Gastroesophageal sphincter (tissue), 3 donors: ENCODE measurements around the gene RPAP2.
"Not testable (repeated sequence)": the region's sequence is repeated elsewhere in the genome, so short reads cannot be mapped to it uniquely, and the experiment has no call there.

ENCODE experiments used
- EP300 ChIP-seq: sonication (generic); formaldehyde crosslinking; IDR thresholded peaks from one replicate; pipeline ENCODE4 v1.6.1; 2017; ENCODE audit warnings: antibody characterized with exemption, mild to moderate bottlenecking
- POLR2A ChIP-seq, 2 donors: fragments of 450-650 bp; IDR thresholded peaks; one replicate each; pipeline ENCODE4 v1.6.1; 2017; ENCODE audit warnings: antibody characterized with exemption in 2 of 2, mild to moderate bottlenecking in 2 of 2, moderate library complexity in 1 of 2
- POLR2AphosphoS5 ChIP-seq: sonication (generic); formaldehyde crosslinking; IDR thresholded peaks from one replicate; pipeline ENCODE4 v1.6.1; 2017; ENCODE audit warnings: antibody characterized with exemption
- TF ChIP-seq, protein P1 (sequence below), 4 experiments: fragments of 200-600 bp in 2 of 4; fragments of 450-650 bp in 2 of 4; sonication (generic) in 1 of 4; IDR thresholded peaks; one replicate each; pipeline ENCODE4 v1.5.1; 2017 to 2019; ENCODE audit warnings: antibody characterized with exemption in 4 of 4, mild to moderate bottlenecking in 2 of 4, moderate library complexity in 2 of 4

DNA sequence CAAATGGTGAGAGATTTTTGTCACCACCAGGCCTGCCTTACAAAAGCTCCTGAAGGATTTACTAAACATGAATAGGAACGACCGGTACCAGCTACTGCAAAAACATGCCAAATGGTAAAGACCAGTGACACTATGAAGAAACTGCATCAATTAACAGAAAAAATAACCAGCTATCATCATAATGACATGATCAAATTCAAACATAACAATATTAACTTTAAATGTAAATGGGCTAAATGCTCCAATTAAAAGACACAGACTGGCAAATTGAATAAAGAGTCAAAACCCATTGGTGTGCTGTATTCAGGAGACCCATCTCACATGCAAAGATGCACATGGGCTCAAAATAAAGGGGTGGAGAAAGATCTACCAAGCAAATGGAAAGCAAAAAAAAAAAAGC, 17.4 kb upstream of the RPAP2 start:
- TF ChIP-seq, protein P1, sequence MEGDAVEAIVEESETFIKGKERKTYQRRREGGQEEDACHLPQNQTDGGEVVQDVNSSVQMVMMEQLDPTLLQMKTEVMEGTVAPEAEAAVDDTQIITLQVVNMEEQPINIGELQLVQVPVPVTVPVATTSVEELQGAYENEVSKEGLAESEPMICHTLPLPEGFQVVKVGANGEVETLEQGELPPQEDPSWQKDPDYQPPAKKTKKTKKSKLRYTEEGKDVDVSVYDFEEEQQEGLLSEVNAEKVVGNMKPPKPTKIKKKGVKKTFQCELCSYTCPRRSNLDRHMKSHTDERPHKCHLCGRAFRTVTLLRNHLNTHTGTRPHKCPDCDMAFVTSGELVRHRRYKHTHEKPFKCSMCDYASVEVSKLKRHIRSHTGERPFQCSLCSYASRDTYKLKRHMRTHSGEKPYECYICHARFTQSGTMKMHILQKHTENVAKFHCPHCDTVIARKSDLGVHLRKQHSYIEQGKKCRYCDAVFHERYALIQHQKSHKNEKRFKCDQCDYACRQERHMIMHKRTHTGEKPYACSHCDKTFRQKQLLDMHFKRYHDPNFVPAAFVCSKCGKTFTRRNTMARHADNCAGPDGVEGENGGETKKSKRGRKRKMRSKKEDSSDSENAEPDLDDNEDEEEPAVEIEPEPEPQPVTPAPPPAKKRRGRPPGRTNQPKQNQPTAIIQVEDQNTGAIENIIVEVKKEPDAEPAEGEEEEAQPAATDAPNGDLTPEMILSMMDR (IDR thresholded peaks at IDR 0.05): not testable (repeated sequence)
- TF ChIP-seq EP300; POLR2A (IDR thresholded peaks at IDR 0.05); POLR2AphosphoS5: not testable (repeated sequence)
